ENCODE results near the gene IL12B. TPM values are rescaled to one million over a fixed set of nuclear protein-coding genes. Genes with fewer than 3 reads are reported as not detected.
"Not testable (repeated sequence)": the region's sequence is repeated elsewhere in the genome, so short reads cannot be mapped to it uniquely, and the experiment has no call there.

Gene IL12B
- total RNA-seq, 1 donor: not detected

DNA sequence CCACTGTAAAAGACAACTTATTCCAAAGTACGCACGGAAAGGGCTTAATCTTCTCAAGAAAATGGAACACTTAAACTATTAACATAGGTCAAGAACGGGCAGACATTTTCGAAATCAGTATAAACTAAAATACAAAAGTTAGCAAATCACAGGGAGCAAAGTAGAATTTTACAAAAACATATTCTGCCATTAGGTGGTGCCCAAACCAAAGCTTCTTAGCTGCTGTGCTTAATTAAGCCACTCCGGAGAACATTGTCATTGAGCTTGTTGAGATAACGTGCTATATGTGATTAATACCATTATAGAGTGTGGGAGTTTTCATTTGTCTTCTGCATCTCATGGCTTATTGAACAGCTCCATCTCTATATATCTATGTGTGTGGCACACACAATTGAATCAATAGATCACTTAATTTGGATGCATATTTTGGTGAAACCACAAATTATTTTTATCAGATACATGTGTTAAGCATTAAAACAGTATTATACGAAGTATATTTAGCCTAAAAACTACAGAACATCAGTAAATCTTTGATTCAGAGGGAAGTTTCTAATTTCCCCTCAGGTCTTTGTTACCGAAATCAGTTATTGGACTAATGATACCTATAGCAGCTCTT lies 43.8 kb downstream of the IL12B start:
- no peak overlapping the region for H3K27ac ChIP-seq (ENCODE audit: low read depth, low read length)
- H3K4me2 ChIP-seq (ENCODE audit: insufficient read depth, low read length): no peak overlapping the region
- no peaks in the 10 kb centered on the region for H3K4me1 ChIP-seq (ENCODE audit: insufficient read depth, low read length)
- DNase-seq (ENCODE audit: insufficient read length, low spot score, missing footprints): no peak
- H3K4me3 ChIP-seq (ENCODE audit: insufficient read depth, low read length): no peak overlapping the region
- H3K27me3 ChIP-seq (ENCODE audit: insufficient read depth, low read length): no peaks in the 10 kb centered on the region
- no peak overlapping the region for H2AFZ ChIP-seq (ENCODE audit: low read length)
- TF ChIP-seq CTCF (IDR thresholded peaks at IDR 0.05; ENCODE audit: extremely low read depth, low read depth, low read length): peak; percentile 43
- peaks cover 18% of the 10 kb centered on the region for H3K36me3 ChIP-seq (ENCODE audit: insufficient read depth, low read length)
- no peaks in the 10 kb centered on the region for H4K20me1 ChIP-seq (ENCODE audit: insufficient read depth, low read length)
- H3K79me2 ChIP-seq (ENCODE audit: insufficient read depth, low read length): no peaks in the 10 kb centered on the region
- no peaks in the 10 kb centered on the region for H3K9me3 ChIP-seq (ENCODE audit: low read depth, low read length)

- Histone ChIP-seq H3K4me1 (ENCODE audit: insufficient read depth, low read length) (no peaks in the 10 kb centered on the region), H2AFZ (ENCODE audit: low read length) (no peak overlapping the region), H3K27ac (ENCODE audit: low read depth, low read length) (no peak overlapping the region), H3K4me2 (ENCODE audit: insufficient read depth, low read length) (no peak overlapping the region), H3K36me3 (ENCODE audit: insufficient read depth, low read length) (peaks cover 39% of the 10 kb centered on the region), H3K4me3 (ENCODE audit: insufficient read depth, low read length) (no peak overlapping the region), H4K20me1 (ENCODE audit: insufficient read depth, low read length) (no peaks in the 10 kb centered on the region), H3K27me3 (ENCODE audit: insufficient read depth, low read length) (no peaks in the 10 kb centered on the region), H3K9me3 (ENCODE audit: low read depth, low read length) (no peaks in the 10 kb centered on the region), H3K79me2 (ENCODE audit: insufficient read depth, low read length) (no peaks in the 10 kb centered on the region)
- DNase-seq (ENCODE audit: insufficient read length, low spot score, missing footprints): no peak
- TF ChIP-seq CTCF (IDR thresholded peaks at IDR 0.05; ENCODE audit: extremely low read depth, low read depth, low read length): no peak
Observed at GRCh38 chr5:159274676-159275075, 55.6 kb downstream of the IL12B start.

GRCh38 chr5:159273923-159274322 lies 56.4 kb downstream of the IL12B start:
- Histone ChIP-seq H3K27ac (ENCODE audit: low read depth, low read length) (no peak overlapping the region), H3K27me3 (ENCODE audit: insufficient read depth, low read length) (no peaks in the 10 kb centered on the region), H4K20me1 (ENCODE audit: insufficient read depth, low read length) (no peaks in the 10 kb centered on the region), H3K9me3 (ENCODE audit: low read depth, low read length) (no peaks in the 10 kb centered on the region), H2AFZ (ENCODE audit: low read length) (no peak overlapping the region), H3K4me3 (ENCODE audit: insufficient read depth, low read length) (no peak overlapping the region), H3K4me1 (ENCODE audit: insufficient read depth, low read length) (no peaks in the 10 kb centered on the region), H3K4me2 (ENCODE audit: insufficient read depth, low read length) (no peak overlapping the region), H3K79me2 (ENCODE audit: insufficient read depth, low read length) (no peaks in the 10 kb centered on the region), H3K36me3 (ENCODE audit: insufficient read depth, low read length) (peaks cover 43% of the 10 kb centered on the region)
- TF ChIP-seq CTCF (IDR thresholded peaks at IDR 0.05; ENCODE audit: extremely low read depth, low read depth, low read length): no peak
- no peak for DNase-seq (ENCODE audit: insufficient read length, low spot score, missing footprints)

DNA sequence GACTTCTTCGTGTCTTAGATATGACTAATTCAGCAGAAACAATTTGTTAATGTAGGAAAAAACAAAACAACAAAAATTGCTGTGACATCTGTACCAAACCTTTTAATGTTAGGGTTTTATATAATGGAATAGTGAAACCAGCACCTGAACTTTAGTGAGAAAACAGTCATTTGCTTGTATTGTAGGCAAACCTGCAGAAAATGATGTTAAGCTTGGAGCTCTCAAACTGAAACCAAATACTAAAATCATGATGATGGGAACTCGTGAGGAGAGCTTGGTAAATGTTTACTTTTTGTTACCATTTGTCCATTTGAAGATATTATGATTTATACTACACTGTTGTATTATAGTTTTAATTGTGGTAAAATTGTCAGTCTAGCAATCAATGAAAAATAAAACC lies 60.6 kb downstream of the IL12B start:
- TF ChIP-seq CTCF (IDR thresholded peaks at IDR 0.05; ENCODE audit: extremely low read depth, low read depth, low read length): no peak
- H3K27ac ChIP-seq (ENCODE audit: low read depth, low read length): no peak overlapping the region
- H4K20me1 ChIP-seq (ENCODE audit: insufficient read depth, low read length): no peaks in the 10 kb centered on the region
- peaks cover 35% of the 10 kb centered on the region for H3K36me3 ChIP-seq (ENCODE audit: insufficient read depth, low read length)
- no peaks in the 10 kb centered on the region for H3K27me3 ChIP-seq (ENCODE audit: insufficient read depth, low read length)
- H2AFZ ChIP-seq (ENCODE audit: low read length): no peak overlapping the region
- H3K9me3 ChIP-seq (ENCODE audit: low read depth, low read length): no peaks in the 10 kb centered on the region
- no peaks in the 10 kb centered on the region for H3K4me1 ChIP-seq (ENCODE audit: insufficient read depth, low read length)
- no peak overlapping the region for H3K4me3 ChIP-seq (ENCODE audit: insufficient read depth, low read length)
- DNase-seq (ENCODE audit: insufficient read length, low spot score, missing footprints): no peak
- H3K79me2 ChIP-seq (ENCODE audit: insufficient read depth, low read length): peaks cover 41% of the 10 kb centered on the region
- H3K4me2 ChIP-seq (ENCODE audit: insufficient read depth, low read length): peak overlapping the region; percentile 22

DNA sequence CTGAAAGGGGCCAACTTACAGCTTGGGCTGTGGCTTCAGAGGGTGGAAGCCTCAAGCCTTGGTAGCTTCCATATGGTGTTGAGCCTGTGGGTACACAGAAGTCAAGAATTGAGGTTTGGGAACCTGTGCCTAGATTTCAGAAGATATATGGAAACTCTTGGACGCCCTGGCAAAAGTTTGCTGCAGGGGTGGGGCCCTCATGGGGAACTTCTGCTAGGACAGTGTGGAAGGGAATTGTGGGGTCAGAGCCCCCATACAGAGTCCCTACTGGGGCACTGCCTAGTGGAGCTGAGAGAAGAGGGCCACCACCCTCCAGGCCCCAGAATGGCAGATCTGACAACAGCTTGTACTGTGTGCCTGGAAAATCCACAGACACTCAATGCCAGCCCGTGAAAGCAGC lies 63.5 kb downstream of the IL12B start:
- H3K36me3 ChIP-seq (ENCODE audit: insufficient read depth, low read length): peaks cover 20% of the 10 kb centered on the region
- peaks cover 64% of the 10 kb centered on the region for H3K79me2 ChIP-seq (ENCODE audit: insufficient read depth, low read length)
- not testable (repeated sequence) for DNase-seq (ENCODE audit: insufficient read length, low spot score, missing footprints)

More for the DNA sequence above, 63.5 kb downstream of the IL12B start:
- H3K4me3 ChIP-seq (ENCODE audit: insufficient read depth, low read length); H3K27me3 ChIP-seq (ENCODE audit: insufficient read depth, low read length); H4K20me1 ChIP-seq (ENCODE audit: insufficient read depth, low read length); H3K27ac ChIP-seq (ENCODE audit: low read depth, low read length); H3K4me2 ChIP-seq (ENCODE audit: insufficient read depth, low read length); H3K9me3 ChIP-seq (ENCODE audit: low read depth, low read length); H2AFZ ChIP-seq (ENCODE audit: low read length): not testable (repeated sequence)
- peaks cover 13% of the 10 kb centered on the region for H3K4me1 ChIP-seq (ENCODE audit: insufficient read depth, low read length)

Data from osteoblast (primary cell).